WTC11 (cell line): ENCODE results near the gene FILIP1L. TPM values are rescaled to one million over a fixed set of nuclear protein-coding genes. Genes with fewer than 3 reads are reported as not detected.

Source experiments
- ATAC-seq: fragments of 200-7000 bp; cut with Tn5 transposase; 2 replicates; pipeline ENCODE4 v1.10.0; 2021; ENCODE audit warnings: mild to moderate bottlenecking, moderate library complexity
- CTCF ChIA-PET: fragments of 300-600 bp; sonication (Branson Sonifier 250); formaldehyde crosslinking; loops from one replicate; lab custom pipeline; 2021; ENCODE audit warnings: antibody characterized with exemption; lab: Charles Lee
- POLR2A ChIA-PET: fragments of 350-600 bp; sonication (Branson Sonifier 250); formaldehyde crosslinking; loops from one replicate; lab custom pipeline; 2021; ENCODE audit warnings: antibody characterized with exemption; lab: Charles Lee
- DNase-seq: peaks from one replicate; pipeline ENCODE4 v3.0.0; 2021; ENCODE audit warnings: low spot score
- H3K27ac Mint-ChIP-seq: 2 replicates; pipeline ENCODE4 v1.8.0; 2021; ENCODE audit warnings: mixed read lengths
- H3K27me3 Mint-ChIP-seq: 2 replicates; pipeline ENCODE4 v1.8.0; 2021; ENCODE audit warnings: low read depth, mild to moderate bottlenecking, moderate library complexity, mixed read lengths
- H3K36me3 Mint-ChIP-seq: 2 replicates; pipeline ENCODE4 v1.8.0; 2021; ENCODE audit warnings: mixed read lengths
- H3K4me1 Mint-ChIP-seq: 2 replicates; pipeline ENCODE4 v1.8.0; 2022; ENCODE audit warnings: mixed read lengths
- H3K4me3 Mint-ChIP-seq: 2 replicates; pipeline ENCODE4 v1.8.0; 2021; ENCODE audit warnings: mild to moderate bottlenecking, moderate library complexity, mixed read lengths
- H3K9me3 Mint-ChIP-seq: 2 replicates; pipeline ENCODE4 v1.8.0; 2021; ENCODE audit warnings: mixed read lengths
- ATF1 ChIP-seq: sonication (generic); formaldehyde crosslinking; IDR thresholded peaks from 2 replicates; pipeline ENCODE4 v1.8.1; 2023; ENCODE audit warnings: mild to moderate bottlenecking, moderate library complexity, missing genetic modification reagents
- ATF6 ChIP-seq: sonication (generic); formaldehyde crosslinking; IDR thresholded peaks from 2 replicates; pipeline ENCODE4 v1.8.1; 2023; ENCODE audit warnings: mild to moderate bottlenecking, missing genetic modification reagents
- CREB1 ChIP-seq: sonication (generic); formaldehyde crosslinking; IDR thresholded peaks from 2 replicates; pipeline ENCODE4 v1.8.0; 2023; ENCODE audit warnings: mild to moderate bottlenecking, missing genetic modification reagents
- E2F1 ChIP-seq: sonication (generic); formaldehyde crosslinking; IDR thresholded peaks from 2 replicates; pipeline ENCODE4 v1.8.0; 2022; ENCODE audit warnings: mild to moderate bottlenecking, missing genetic modification reagents
- ESRRA ChIP-seq: sonication (generic); formaldehyde crosslinking; IDR thresholded peaks from 2 replicates; pipeline ENCODE4 v1.8.1; 2022; ENCODE audit warnings: mild to moderate bottlenecking, missing genetic modification reagents, borderline replicate concordance
- FOXK1 ChIP-seq: sonication (generic); formaldehyde crosslinking; IDR thresholded peaks from 2 replicates; pipeline ENCODE4 v1.8.0; 2022; ENCODE audit warnings: mild to moderate bottlenecking, moderate library complexity, missing genetic modification reagents
- HMGXB4 ChIP-seq: sonication (generic); formaldehyde crosslinking; IDR thresholded peaks from 2 replicates; pipeline ENCODE4 v1.8.1; 2023; ENCODE audit warnings: mild to moderate bottlenecking, moderate library complexity, missing genetic modification reagents
- IRF2 ChIP-seq: sonication (generic); formaldehyde crosslinking; IDR thresholded peaks from 2 replicates; pipeline ENCODE4 v1.8.0; 2022; ENCODE audit warnings: low read depth, missing genetic modification reagents, borderline replicate concordance
- KAT7 ChIP-seq: sonication (generic); formaldehyde crosslinking; IDR thresholded peaks from 2 replicates; pipeline ENCODE4 v1.8.1; 2023; ENCODE audit warnings: missing genetic modification reagents, mild to moderate bottlenecking, borderline replicate concordance
- NFE2L1 ChIP-seq: sonication (generic); formaldehyde crosslinking; IDR thresholded peaks from 2 replicates; pipeline ENCODE4 v1.8.1; 2023; ENCODE audit warnings: missing genetic modification reagents
- NFYB ChIP-seq: sonication (generic); formaldehyde crosslinking; conservative IDR thresholded peaks from 2 replicates; pipeline ENCODE4 v1.8.0; 2022; ENCODE audit warnings: low read depth, missing genetic modification reagents
- NR2C2 ChIP-seq: sonication (generic); formaldehyde crosslinking; IDR thresholded peaks from 2 replicates; pipeline ENCODE4 v1.8.0; 2022; ENCODE audit warnings: mild to moderate bottlenecking, missing genetic modification reagents
- NR3C1 ChIP-seq: sonication (generic); formaldehyde crosslinking; conservative IDR thresholded peaks from 2 replicates; pipeline ENCODE4 v1.8.1; 2023; ENCODE audit warnings: low read depth, mild to moderate bottlenecking, missing genetic modification reagents
- OVOL2 ChIP-seq: fragments of 250-450 bp; sonication (Bioruptor Pico); IDR thresholded peaks from 2 replicates; pipeline ENCODE4 v1.9.0; 2021; ENCODE audit warnings: mild to moderate bottlenecking, borderline replicate concordance
- RELA ChIP-seq: sonication (generic); formaldehyde crosslinking; IDR thresholded peaks from 2 replicates; pipeline ENCODE4 v1.8.1; 2022; ENCODE audit warnings: missing genetic modification reagents, mild to moderate bottlenecking, borderline replicate concordance
- SMAD3 ChIP-seq: sonication (generic); formaldehyde crosslinking; IDR thresholded peaks from 2 replicates; pipeline ENCODE4 v1.8.0; 2022; ENCODE audit warnings: missing genetic modification reagents, mild to moderate bottlenecking, borderline replicate concordance
- ZBTB21 ChIP-seq: sonication (generic); formaldehyde crosslinking; IDR thresholded peaks from 2 replicates; pipeline ENCODE4 v1.8.1; 2023; ENCODE audit warnings: mild to moderate bottlenecking, missing genetic modification reagents, borderline replicate concordance
- ZNF138 ChIP-seq: sonication (generic); formaldehyde crosslinking; conservative IDR thresholded peaks from 2 replicates; pipeline ENCODE4 v1.8.1; 2022; ENCODE audit warnings: mild to moderate bottlenecking, moderate library complexity, missing genetic modification reagents
- ZNF219 ChIP-seq: sonication (generic); formaldehyde crosslinking; IDR thresholded peaks from 2 replicates; pipeline ENCODE4 v1.8.0; 2023; ENCODE audit warnings: missing genetic modification reagents, mild to moderate bottlenecking, borderline replicate concordance
- ZNF317 ChIP-seq: sonication (generic); formaldehyde crosslinking; IDR thresholded peaks from 2 replicates; pipeline ENCODE4 v1.8.1; 2023; ENCODE audit warnings: low read depth, mild to moderate bottlenecking, moderate library complexity, missing genetic modification reagents, borderline replicate concordance
- ZNF396 ChIP-seq: fragments of 250-450 bp; sonication (Bioruptor Pico); IDR thresholded peaks from 2 replicates; pipeline ENCODE4 v1.8.0; 2021; ENCODE audit warnings: mild to moderate bottlenecking, moderate library complexity, borderline replicate concordance
- ZNF425 ChIP-seq: fragments of 250-450 bp; sonication (Bioruptor Pico); conservative IDR thresholded peaks from 2 replicates; pipeline ENCODE4 v1.9.0; 2021; ENCODE audit warnings: mild to moderate bottlenecking
- ZNF512 ChIP-seq: sonication (generic); formaldehyde crosslinking; IDR thresholded peaks from 2 replicates; pipeline ENCODE4 v1.8.1; 2022; ENCODE audit warnings: missing genetic modification reagents, borderline replicate concordance
- ZNF671 ChIP-seq: fragments of 250-450 bp; sonication (Bioruptor Pico); IDR thresholded peaks from 2 replicates; pipeline ENCODE4 v1.8.0; 2021; ENCODE audit warnings: mild to moderate bottlenecking
- total RNA-seq: library from RNA; stranded (reverse); gene quantifications from 3 replicates; pipeline ENCODE4 v1.2.3, GENCODE V29; 2021

FILIP1L gene
- total RNA-seq, 1 experiment from 2014 or later = 0.17 TPM

- no peak for DNase-seq
- H3K36me3 Mint-ChIP-seq = no peaks in the 10 kb centered on the region
- ChIA-PET CTCF (no interaction called here), POLR2A (no interaction called here)
- no peaks in the 10 kb centered on the region for H3K27me3 Mint-ChIP-seq
- TF ChIP-seq ZNF671 (CRISPR knock-in tag) = no peak
- TF ChIP-seq NR3C1 (CRISPR knock-in tag) = no peak
- TF ChIP-seq ZNF512 (CRISPR knock-in tag) = no peak
- TF ChIP-seq ZNF396 (CRISPR knock-in tag) = no peak
- TF ChIP-seq ATF6 (CRISPR knock-in tag) = no peak
- TF ChIP-seq IRF2 = no peak
- no peak for TF ChIP-seq ATF1 (CRISPR knock-in tag)
- TF ChIP-seq ZNF425 (CRISPR knock-in tag) = no peak
- TF ChIP-seq E2F1 (CRISPR knock-in tag) = no peak
- no peak for TF ChIP-seq OVOL2 (CRISPR knock-in tag)
- TF ChIP-seq ZNF138 (CRISPR knock-in tag) = no peak
- no peak for TF ChIP-seq SMAD3 (CRISPR knock-in tag)
- TF ChIP-seq KAT7 (CRISPR knock-in tag) = no peak
- no peaks in the 10 kb centered on the region for H3K4me1 Mint-ChIP-seq
- no peaks in the 10 kb centered on the region for H3K9me3 Mint-ChIP-seq
- no peak overlapping the region for H3K27ac Mint-ChIP-seq
- no peak for ATAC-seq
- H3K4me3 Mint-ChIP-seq = no peak overlapping the region
These were observed 91.2 kb downstream of the FILIP1L start for GRCh38 chr3:100023150-100023549.

- ATAC-seq = no peak
- ChIA-PET CTCF (interaction anchor here (1.3 kb wide), 1 partner anchor 10 kb away, joined by 4 read pairs; no protein-coding TSS in a partner anchor), POLR2A (no interaction called here)
- Mint-ChIP-seq H3K27me3 (no peaks in the 10 kb centered on the region), H3K36me3 (no peaks in the 10 kb centered on the region), H3K4me1 (no peaks in the 10 kb centered on the region), H3K4me3 (no peak overlapping the region), H3K9me3 (no peaks in the 10 kb centered on the region), H3K27ac (no peak overlapping the region)
- no peak for DNase-seq
- TF ChIP-seq ESRRA (CRISPR knock-in tag) = no peak
- no peak for TF ChIP-seq NFYB
- no peak for TF ChIP-seq ZNF671 (CRISPR knock-in tag)
- no peak for TF ChIP-seq FOXK1
- no peak for TF ChIP-seq NR2C2
- TF ChIP-seq ZNF138 (CRISPR knock-in tag) = no peak
- no peak for TF ChIP-seq CREB1
- TF ChIP-seq HMGXB4 = no peak
- TF ChIP-seq ZNF317 (CRISPR knock-in tag) = no peak
- no peak for TF ChIP-seq ZBTB21
- TF ChIP-seq ZNF219 (CRISPR knock-in tag) = no peak
- no peak for TF ChIP-seq RELA (CRISPR knock-in tag)
- TF ChIP-seq ATF6 (CRISPR knock-in tag) = no peak
- no peak for TF ChIP-seq IRF2
- TF ChIP-seq NFE2L1 (CRISPR knock-in tag) = no peak
These were observed 91.8 kb downstream of the FILIP1L start for GRCh38 chr3:100022506-100022905.
